Iris pigment epithelial cell (primary cell): ENCODE results near the gene SOX4.
A peak's percentile ranks its signal among the peaks of the same experiment; 100 is the strongest.

ENCODE experiments used
- DNase-seq: peaks from one replicate; pipeline ENCODE4 v3.0.0-alpha.2; 2011; ENCODE audit warnings: low read depth

SOX4 gene

DNA sequence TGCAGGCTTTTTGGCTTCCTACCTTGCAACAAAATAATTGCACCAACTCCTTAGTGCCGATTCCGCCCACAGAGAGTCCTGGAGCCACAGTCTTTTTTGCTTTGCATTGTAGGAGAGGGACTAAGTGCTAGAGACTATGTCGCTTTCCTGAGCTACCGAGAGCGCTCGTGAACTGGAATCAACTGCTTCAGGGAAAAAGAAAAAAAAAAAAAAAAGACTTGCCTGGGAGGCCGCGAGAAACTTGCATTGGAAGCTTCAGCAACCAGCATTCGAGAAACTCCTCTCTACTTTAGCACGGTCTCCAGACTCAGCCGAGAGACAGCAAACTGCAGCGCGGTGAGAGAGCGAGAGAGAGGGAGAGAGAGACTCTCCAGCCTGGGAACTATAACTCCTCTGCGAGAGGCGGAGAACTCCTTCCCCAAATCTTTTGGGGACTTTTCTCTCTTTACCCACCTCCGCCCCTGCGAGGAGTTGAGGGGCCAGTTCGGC is 420 bp downstream of the SOX4 start:
- DNase-seq = peak; percentile 86

DNA sequence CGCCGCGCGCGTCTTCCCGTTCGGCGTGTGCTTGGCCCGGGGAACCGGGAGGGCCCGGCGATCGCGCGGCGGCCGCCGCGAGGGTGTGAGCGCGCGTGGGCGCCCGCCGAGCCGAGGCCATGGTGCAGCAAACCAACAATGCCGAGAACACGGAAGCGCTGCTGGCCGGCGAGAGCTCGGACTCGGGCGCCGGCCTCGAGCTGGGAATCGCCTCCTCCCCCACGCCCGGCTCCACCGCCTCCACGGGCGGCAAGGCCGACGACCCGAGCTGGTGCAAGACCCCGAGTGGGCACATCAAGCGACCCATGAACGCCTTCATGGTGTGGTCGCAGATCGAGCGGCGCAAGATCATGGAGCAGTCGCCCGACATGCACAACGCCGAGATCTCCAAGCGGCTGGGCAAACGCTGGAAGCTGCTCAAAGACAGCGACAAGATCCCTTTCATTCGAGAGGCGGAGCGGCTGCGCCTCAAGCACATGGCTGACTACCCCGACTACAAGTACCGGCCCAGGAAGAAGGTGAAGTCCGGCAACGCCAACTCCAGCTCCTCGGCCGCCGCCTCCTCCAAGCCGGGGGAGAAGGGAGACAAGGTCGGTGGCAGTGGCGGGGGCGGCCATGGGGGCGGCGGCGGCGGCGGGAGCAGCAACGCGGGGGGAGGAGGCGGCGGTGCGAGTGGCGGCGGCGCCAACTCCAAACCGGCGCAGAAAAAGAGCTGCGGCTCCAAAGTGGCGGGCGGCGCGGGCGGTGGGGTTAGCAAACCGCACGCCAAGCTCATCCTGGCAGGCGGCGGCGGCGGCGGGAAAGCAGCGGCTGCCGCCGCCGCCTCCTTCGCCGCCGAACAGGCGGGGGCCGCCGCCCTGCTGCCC is 1.1 kb downstream of the SOX4 start:
- DNase-seq = peak; percentile 78

DNA sequence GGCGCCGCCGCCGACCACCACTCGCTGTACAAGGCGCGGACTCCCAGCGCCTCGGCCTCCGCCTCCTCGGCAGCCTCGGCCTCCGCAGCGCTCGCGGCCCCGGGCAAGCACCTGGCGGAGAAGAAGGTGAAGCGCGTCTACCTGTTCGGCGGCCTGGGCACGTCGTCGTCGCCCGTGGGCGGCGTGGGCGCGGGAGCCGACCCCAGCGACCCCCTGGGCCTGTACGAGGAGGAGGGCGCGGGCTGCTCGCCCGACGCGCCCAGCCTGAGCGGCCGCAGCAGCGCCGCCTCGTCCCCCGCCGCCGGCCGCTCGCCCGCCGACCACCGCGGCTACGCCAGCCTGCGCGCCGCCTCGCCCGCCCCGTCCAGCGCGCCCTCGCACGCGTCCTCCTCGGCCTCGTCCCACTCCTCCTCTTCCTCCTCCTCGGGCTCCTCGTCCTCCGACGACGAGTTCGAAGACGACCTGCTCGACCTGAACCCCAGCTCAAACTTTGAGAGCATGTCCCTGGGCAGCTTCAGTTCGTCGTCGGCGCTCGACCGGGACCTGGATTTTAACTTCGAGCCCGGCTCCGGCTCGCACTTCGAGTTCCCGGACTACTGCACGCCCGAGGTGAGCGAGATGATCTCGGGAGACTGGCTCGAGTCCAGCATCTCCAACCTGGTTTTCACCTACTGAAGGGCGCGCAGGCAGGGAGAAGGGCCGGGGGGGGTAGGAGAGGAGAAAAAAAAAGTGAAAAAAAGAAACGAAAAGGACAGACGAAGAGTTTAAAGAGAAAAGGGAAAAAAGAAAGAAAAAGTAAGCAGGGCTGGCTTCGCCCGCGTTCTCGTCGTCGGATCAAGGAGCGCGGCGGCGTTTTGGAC is 2.0 kb downstream of the SOX4 start:
- DNase-seq = peak; percentile 37

DNA sequence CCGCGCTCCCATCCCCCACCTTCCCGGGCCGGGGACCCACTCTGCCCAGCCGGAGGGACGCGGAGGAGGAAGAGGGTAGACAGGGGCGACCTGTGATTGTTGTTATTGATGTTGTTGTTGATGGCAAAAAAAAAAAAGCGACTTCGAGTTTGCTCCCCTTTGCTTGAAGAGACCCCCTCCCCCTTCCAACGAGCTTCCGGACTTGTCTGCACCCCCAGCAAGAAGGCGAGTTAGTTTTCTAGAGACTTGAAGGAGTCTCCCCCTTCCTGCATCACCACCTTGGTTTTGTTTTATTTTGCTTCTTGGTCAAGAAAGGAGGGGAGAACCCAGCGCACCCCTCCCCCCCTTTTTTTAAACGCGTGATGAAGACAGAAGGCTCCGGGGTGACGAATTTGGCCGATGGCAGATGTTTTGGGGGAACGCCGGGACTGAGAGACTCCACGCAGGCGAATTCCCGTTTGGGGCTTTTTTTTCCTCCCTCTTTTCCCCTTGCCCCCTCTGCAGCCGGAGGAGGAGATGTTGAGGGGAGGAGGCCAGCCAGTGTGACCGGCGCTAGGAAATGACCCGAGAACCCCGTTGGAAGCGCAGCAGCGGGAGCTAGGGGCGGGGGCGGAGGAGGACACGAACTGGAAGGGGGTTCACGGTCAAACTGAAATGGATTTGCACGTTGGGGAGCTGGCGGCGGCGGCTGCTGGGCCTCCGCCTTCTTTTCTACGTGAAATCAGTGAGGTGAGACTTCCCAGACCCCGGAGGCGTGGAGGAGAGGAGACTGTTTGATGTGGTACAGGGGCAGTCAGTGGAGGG is 2.8 kb downstream of the SOX4 start:
- peak; percentile 55 for DNase-seq

DNA sequence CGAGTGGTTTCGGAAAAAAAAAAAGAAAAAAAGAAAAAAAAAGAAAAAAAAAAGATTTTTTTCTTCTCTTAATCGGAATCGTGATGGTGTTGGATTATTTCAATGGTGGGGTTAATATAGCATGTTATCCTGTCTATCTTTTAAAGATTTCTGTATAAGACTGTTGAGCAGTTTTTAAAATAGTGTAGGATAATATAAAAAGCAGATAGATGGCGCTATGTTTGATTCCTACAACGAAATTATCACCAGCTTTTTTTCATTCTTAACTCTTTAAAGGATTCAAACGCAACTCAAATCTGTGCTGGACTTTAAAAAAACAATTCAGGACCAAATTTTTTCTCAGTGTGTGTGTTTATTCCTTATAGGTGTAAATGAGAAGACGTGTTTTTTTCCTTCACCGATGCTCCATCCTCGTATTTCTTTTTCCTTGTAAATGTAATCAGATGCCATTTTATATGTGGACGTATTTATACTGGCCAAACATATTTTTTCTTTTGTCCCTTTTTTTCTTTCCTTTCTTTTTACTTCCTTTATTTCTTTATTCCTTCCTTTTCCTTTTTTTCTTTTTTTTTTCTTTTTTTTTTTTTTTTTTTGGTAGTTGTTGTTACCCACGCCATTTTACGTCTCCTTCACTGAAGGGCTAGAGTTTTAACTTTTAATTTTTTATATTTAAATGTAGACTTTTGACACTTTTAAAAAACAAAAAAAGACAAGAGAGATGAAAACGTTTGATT is 3.6 kb downstream of the SOX4 start:
- DNase-seq = peak; percentile 56

DNA sequence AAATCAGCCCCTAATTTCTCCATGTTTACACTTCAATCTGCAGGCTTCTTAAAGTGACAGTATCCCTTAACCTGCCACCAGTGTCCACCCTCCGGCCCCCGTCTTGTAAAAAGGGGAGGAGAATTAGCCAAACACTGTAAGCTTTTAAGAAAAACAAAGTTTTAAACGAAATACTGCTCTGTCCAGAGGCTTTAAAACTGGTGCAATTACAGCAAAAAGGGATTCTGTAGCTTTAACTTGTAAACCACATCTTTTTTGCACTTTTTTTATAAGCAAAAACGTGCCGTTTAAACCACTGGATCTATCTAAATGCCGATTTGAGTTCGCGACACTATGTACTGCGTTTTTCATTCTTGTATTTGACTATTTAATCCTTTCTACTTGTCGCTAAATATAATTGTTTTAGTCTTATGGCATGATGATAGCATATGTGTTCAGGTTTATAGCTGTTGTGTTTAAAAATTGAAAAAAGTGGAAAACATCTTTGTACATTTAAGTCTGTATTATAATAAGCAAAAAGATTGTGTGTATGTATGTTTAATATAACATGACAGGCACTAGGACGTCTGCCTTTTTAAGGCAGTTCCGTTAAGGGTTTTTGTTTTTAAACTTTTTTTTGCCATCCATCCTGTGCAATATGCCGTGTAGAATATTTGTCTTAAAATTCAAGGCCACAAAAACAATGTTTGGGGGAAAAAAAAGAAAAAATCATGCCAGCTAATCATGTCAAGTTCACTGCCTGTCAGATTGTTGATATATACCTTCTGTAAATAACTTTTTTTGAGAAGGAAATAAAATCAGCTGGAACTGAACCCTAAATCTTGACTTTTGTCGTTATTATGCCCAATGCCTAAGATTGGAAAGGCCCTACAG is 4.5 kb downstream of the SOX4 start:
- peak; percentile 36 for DNase-seq

DNA sequence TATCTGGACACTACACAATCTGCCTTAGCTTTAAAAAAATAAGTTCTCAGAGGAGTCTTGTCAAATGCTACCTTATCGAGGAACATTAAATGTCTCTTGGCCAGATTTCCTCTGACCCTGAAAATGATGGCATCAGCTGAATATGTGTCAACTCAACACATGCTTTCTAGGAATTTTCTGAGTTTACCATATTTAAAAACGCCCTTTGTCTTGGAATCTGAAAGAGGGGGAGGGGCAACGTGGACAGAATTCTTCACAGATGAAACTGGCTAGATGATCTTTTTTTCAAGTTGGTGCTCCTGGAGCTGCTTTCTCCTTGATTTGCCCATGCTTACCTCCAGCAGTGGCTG is 5.1 kb downstream of the SOX4 start:
- peak; percentile 37 for DNase-seq

DNA sequence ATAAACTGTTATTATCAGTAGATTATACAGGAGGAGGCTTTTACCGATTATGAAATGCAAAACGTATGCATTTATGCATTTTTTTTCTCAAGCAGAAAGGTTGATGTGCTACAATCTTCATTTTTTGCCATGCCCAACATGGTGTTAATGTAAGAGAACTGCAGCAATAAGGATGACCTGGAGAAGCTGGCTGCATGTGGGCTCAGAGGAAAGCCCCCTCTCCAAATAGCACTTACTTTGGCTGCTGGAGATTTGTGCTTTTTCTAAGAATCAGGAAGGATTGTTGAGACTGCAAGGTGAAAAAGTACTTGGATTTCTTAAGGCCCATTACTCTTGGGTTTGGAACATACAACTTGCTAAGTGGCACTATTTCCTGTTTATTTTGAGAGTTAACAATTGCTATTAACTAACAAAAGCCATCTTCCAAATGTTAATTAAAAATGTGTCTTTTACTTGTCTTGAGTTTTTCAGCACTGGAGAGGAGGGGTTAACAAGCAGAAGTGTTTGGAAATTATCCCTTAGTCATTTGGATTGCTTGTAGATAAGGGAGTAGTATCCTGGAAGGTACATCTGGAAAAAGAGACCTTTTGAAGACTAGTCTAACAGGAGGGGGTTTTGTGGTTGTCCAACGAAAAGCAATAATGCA is 5.6 kb downstream of the SOX4 start:
- DNase-seq = no peak

DNA sequence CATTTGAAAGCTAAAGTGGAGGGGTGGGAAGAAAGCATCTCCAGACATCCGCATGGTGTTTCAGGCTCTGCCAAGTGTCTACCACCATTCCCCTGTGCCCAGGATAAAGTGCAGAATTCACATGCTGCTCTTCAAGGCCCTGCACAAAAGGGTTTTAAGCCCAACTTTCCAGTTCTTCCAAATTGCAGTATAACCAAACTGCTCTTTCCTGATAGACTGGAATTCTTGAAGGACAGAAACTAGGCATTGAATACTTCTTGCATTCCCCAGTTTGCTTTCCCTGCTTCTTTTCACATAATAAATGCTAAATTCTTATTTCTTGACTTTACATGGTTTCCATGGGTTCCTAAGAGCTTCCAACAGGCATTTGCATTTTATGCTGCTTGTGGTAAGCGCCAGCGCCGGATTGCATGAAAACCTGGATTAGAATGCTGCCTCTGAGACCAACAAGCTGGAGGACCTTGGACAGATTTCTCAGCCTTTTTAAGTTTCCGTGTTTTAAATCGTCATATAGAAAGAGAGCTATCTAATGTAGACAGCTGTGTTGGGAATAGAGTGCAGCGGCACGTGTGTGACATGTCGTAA is 7.9 kb downstream of the SOX4 start:
- DNase-seq = no peak

DNA sequence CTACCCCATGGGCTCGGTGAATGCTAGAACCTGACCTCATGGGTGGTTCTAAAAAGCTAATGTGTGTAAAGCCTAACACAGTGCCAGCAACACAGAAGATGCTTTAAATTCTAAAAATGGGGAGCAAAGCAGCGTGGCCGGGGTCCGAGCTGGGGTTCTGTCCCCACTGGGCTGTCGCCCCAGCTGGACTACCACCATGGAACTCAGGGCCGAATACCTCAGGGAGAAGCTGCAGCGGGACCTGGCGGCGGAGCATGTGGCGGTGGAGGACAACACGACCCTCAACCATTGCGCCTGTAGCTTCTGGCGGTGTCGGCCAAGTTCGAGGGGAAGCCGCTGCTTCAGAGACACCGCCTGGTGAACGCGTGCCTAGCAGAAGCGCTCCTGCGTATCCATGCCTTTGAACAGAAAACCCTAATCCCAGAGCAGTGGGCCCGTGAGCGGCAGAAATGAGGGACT is 8.4 kb downstream of the SOX4 start:
- DNase-seq = no peak

DNA sequence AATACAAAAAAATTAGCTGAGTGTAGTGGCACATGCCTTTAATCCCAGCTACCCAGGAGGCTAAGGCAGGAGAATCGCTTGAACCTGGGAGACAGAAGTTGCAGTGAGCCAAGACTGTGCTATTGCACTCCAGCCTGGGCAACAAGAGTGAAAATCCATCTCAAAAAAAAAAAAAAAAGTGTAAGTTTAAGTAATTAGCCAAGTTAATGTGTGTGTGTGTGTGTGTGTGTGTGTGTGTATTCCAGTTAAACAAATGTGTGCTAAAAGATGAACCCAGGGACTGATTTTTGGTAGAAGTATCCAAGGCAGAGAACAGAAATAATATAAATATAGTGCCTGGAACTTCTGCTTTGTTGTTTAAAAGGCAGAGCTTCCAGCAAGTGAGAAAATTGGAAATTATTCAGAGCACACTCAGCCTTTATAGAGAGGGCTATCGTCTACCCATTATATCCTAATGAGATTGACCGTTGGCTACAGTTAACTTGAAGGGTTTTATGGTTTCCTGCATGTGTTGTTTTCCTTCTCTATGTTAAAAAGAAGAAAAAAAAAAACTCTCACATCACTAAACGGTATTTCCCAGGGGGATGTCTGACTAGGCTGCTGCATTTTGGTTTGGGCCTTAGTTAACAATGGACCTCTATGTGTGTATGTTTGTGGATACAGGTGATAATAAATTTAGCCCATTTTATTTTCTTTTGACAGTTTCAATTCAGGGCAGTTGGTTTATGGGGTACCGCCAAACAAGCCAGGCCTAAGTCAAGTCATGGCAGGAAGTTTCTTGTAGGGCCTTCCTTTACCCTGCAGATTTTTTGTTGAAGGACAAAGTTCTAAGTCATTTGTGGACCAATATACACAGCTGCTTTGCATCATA is 9.8 kb downstream of the SOX4 start:
- no peak for DNase-seq

DNA sequence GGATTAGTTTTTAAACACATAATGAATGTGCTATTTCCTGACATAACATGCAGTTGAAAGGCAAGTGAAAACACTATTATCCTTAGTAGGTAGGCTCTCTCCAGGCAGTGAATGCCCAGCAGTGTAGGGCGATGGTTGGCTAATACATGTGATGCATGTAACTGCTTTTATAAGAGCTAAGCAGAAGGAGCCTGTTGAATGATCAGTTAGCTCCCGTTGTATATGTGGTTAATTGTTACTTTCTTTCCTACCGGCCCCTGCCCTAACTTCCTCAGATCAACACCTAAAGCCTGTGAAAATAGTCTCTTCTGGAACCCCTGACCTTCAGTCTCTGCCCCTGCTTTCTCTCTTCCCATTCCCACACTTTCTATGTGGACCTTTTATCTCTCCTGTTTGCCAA is 10.5 kb downstream of the SOX4 start:
- no peak for DNase-seq

DNA sequence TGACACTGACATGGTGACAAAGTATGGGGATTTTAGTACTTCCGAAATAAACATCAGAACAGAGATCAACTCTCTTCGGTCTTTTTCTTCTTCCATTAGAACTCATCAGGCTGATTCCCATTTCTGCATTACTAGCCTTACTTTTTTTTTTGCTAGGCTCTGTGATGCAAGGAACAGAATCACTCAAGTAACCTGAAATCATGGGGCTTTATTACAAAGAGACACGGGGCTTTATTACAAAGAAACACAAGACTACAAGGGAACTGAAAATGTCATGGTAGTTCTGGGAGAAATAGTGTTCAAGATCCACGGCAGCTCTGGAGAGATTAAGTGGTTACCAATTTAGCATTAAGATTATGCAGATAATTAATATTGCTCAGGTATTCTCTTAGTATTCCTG is 11.6 kb downstream of the SOX4 start:
- no peak for DNase-seq

DNA sequence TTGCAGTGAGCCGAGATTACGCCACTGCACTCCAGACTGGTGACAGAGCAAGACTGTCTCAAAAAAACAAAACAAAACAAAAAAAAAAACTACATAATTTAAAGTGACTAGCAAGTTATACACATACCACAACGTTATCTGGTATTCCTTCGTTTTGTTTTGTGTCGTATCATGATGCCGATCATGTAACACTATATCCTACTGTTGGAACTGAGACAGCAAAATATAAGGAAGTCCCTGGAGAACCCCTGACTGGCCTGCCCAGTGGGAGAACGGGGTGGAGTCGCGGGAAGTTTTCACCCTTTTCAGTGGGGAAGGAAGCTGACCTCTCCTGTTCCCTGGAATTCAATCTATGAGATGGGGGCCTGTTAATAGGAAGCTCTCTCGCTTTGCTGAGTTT is 15.1 kb downstream of the SOX4 start:
- DNase-seq = no peak

DNA sequence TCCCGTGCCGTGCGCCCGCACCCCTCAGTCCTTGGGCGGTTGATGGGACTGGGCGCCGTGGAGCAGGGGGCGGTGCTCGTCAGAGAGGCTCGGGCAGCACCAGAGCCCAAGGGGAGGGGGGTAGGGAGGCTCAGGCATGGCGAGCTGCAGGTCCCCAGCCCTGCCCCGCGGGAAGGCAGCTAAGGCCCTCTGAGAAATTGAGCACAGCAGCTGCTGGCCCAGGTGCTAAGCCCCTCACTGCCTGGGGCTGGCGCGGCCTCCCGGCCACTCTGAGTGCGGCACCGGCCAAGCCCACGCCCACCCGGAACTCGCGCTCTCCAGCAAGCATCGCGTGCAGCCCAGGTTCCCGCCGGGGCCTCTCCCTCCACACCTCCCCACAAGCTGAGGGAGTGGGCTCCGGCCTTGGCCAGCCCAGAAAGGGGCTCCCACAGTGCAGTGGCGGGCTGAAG is 16.4 kb downstream of the SOX4 start:
- DNase-seq = no peak

DNA sequence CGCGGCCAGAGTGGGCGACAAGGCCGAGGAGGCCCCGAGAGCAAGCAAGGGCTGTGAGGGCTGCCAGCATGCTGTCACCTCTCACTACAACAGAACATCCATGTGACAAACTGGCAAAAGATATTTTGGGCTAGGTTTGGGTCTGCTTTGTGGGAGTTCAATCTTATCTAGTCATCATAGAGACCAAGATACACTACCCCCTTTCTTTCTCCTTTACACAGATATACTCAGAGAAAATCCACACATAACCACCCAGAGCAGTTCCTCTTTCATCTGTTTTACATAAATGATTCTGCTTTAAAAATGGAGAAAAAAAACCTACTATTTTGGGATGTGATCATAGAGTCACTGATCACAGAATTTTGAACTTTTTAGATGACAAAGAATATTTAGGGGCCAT is 16.8 kb downstream of the SOX4 start:
- DNase-seq = no peak

DNA sequence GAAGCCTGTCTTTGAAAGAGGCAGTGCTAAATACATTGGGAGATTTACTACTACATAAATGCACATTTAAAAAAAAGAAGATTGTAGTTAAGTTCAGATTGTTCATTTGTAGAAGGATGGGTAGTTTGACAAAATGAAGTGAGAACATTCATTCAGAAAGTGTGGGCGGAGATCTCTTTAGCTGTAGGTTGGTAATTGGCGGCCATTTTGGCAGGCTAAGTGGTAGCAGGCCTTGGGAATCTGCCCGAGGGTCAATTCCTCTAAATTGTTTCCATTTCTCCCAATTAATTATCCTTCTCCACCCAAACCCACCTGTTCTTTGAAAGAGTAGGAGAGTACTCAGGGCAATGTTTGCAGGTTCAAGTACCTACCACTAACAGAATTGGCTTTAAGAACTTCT is 17.9 kb downstream of the SOX4 start:
- DNase-seq = no peak

DNA sequence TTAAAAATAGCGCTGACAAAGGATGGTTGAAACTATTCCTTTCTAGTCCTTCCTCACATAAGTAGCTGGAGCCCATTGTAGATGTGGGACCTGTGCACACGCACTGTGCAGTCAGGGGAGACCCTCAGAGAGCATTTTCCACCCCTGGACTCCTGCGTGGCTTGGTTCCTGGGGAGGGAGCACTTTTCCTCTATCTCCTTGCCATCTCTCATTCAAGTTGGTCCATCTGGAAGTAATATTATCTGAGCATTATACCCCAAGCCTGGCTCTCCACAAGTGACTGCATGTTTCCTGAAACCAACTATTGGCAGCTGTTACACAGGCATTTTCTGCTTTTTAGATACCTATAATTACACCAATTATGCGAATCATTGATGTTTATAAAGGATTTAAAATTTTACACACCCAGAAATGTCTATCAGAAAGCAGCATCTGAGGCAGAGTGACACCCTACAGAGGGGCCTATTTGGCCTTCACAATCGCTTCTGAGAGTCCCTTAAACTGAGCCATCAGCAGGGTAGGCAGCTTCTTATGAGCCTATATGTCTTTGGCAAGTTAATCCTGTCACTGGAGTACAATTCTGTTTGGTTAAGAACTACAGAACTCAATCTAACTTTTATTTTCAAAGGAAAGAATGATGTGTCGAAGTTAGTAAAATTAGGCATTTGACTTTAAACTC is 18.7 kb downstream of the SOX4 start:
- no peak for DNase-seq
